Epithelial cell of esophagus (primary cell): Measurements from ENCODE around the gene HSPE1.
"Not testable (repeated sequence)": the region's sequence is repeated elsewhere in the genome, so short reads cannot be mapped to it uniquely, and the experiment has no call there.

ENCODE experiments used
- DNase-seq: peaks from one replicate; pipeline ENCODE4 v3.0.0; 2010; ENCODE audit warnings: low read depth
- H3K4me3 ChIP-seq: 2 replicates; pipeline ENCODE4 v1.5.1; 2011; ENCODE audit warnings: mild to moderate bottlenecking, low read length, control low read depth
- TF ChIP-seq, protein P1 (sequence below): IDR thresholded peaks from 2 replicates; pipeline ENCODE4 v1.5.1; 2011; ENCODE audit warnings: low read depth, mild to moderate bottlenecking, low read length, control low read depth, inconsistent platforms; ENCODE audit not compliant: insufficient read depth; ENCODE audit errors: missing control alignments

The HSPE1 gene

GRCh38 chr2:197499594-197500502, at the start of gene HSPE1, which contains the start of gene HSPD1:
TSS of gene HSPE1 (plus strand) at chr2:197500379. CDS start at chr2:197500437, 58 bp downstream.
TSS of gene HSPD1 (minus strand) at chr2:197499840. CDS start at chr2:197498848, 992 bp downstream.
- H3K4me3 ChIP-seq: peak within 1 kb of the TSS; percentile 85
- peak; percentile 100 for DNase-seq
- TF ChIP-seq, protein P1, sequence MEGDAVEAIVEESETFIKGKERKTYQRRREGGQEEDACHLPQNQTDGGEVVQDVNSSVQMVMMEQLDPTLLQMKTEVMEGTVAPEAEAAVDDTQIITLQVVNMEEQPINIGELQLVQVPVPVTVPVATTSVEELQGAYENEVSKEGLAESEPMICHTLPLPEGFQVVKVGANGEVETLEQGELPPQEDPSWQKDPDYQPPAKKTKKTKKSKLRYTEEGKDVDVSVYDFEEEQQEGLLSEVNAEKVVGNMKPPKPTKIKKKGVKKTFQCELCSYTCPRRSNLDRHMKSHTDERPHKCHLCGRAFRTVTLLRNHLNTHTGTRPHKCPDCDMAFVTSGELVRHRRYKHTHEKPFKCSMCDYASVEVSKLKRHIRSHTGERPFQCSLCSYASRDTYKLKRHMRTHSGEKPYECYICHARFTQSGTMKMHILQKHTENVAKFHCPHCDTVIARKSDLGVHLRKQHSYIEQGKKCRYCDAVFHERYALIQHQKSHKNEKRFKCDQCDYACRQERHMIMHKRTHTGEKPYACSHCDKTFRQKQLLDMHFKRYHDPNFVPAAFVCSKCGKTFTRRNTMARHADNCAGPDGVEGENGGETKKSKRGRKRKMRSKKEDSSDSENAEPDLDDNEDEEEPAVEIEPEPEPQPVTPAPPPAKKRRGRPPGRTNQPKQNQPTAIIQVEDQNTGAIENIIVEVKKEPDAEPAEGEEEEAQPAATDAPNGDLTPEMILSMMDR: no peak

GRCh38 chr2:197450465-197450864, 49.7 kb upstream of the HSPE1 start:
- TF ChIP-seq, protein P1: no peak
- no peak overlapping the region for H3K4me3 ChIP-seq
- DNase-seq: no peak

DNA sequence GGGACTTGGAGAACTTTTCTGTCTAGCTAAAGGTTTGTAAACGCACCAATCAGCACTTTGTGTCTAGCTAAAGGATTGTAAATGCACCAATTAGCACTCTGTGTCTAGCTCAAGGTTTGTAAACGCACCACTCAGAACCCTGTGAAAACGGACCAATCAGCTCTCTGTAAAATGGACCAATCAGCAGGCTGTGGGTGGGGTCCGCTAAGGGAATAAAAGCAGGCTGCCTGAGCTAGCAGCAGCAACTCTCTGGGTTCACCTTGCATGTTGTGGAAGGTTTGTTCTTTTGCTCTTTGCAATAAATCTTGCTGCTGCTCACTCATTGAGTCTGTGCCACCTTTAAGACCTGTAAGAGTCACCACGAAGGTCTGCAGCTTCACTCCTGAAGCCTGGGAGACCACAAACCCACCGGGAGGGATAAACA, 49.2 kb upstream of the HSPE1 start:
- not testable (repeated sequence) for DNase-seq, H3K4me3 ChIP-seq

GRCh38 chr2:197452754-197453122, 47.4 kb upstream of the HSPE1 start:
- no peak for DNase-seq
- TF ChIP-seq, protein P1: no peak
- H3K4me3 ChIP-seq: peak overlapping the region; percentile 100

DNA sequence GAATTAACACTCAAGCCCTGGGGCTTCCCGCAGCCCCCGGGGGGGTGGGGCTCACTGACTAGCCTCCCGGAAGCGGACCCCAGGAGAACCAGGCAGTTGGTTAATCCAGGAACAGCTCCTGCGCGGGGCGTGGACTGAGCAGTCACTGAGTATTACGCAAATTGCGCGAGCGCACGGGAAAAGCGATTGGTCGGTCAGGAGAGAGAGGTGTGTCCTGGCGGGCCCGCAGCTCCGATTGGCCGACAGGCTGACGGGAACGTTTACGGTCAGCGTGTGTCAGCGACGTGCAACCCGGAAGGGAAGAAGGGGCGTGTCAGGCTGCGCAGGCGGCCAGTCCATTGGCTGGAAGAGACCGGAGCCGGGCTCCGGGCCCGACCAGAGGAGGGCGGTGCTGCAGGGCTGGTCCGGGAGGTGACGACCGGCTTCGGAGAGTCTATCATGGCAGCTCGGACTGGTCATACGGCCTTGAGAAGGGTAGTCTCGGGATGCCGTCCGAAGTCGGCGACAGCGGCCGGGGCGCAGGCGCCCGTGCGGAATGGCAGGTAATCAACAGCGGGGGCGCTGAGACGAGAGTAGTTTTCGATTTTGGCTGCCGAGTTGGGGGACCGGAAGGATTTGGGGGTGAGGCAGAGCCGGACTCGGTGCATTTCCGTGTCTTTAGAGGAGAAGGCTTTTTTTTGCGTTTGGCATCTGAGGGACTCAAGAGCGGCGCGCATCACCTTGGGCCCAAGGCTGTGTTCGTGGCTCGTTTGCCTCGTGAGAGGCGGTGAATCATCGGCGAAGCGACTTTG, 46.9 kb upstream of the HSPE1 start, which contains the start of gene COQ10B:
COQ10B (plus strand) TSS at position 430 of the 791 bp plus-strand sequence; CDS start at position 439, 9 bp downstream.
- peak; percentile 100 for DNase-seq
- TF ChIP-seq, protein P1: peak; percentile 40
- peak within 1 kb of the TSS; percentile 100 for H3K4me3 ChIP-seq

DNA sequence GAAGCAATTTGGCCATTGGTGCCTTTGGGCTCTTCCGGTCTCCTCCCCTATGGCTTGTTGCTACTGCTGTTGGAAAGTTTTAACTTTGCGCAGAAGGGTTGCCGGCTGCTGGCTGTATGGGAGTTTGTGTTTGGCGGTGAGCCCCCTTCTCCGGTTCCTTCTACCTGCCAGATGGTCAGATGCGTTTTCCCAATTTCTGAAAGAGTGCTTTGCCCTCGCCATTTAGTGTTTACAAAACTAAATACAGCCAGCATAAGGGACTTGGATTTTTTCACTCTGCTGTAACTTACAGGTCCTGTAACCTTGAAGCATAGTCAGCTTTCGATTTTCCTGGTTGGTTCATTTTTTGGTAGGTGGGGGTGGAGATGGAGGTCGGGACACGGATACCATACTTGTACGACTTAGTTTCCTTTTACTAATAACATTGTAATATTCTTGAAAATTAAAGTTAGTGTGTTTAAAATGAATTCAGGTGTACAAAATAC, 46.2 kb upstream of the HSPE1 start:
- DNase-seq: no peak
- TF ChIP-seq, protein P1: no peak
- H3K4me3 ChIP-seq: peak overlapping the region; percentile 100

- DNase-seq: no peak
- H3K4me3 ChIP-seq: peak overlapping the region; percentile 100
- TF ChIP-seq, protein P1: no peak
Observed at GRCh38 chr2:197454923-197455322, 45.3 kb upstream of the HSPE1 start.
